ENCODE data around the gene COL5A2. TPM values are rescaled to one million over a fixed set of nuclear protein-coding genes. Genes with fewer than 3 reads are reported as not detected.

The COL5A2 gene
- polyA plus RNA-seq, 4 donors: 0.45 to 66.1 (median 7.8) TPM

DNA sequence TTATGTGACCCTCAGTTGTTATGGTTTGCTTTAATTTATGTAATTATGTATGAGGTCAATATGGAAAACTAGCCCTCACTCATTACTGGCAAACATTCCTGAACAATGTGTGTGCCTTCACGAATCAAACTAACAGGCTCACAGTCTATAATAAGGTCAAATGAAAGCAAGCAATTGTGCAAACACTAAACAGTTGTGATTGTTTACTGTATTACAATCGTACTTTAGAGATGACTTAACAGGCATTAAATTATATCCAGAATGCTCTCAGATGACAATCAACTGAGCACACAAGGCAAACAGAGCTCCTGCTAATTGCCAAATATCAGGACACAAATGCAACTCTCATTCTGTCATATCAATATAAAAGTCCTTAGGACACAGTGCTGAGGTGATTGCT, 29.5 kb downstream of the COL5A2 start:
- no peak for DNase-seq
- no peak for FAIRE-seq
- Histone ChIP-seq H3K9me3 (ENCODE audit: control insufficient read depth in 2 of 2, insufficient read depth in 1 of 2, low read depth in 1 of 2, low read length in 1 of 2) (no peaks in the 10 kb centered on the region), H3K4me3 (ENCODE audit: low read depth in 1 of 3, low read length in 3 of 3) (no peak overlapping the region), H3K27ac (ENCODE audit: low read depth in 1 of 3, low read length in 2 of 3) (no peak overlapping the region), H3K4me1 (ENCODE audit: control insufficient read depth in 3 of 3, insufficient read depth in 2 of 3, low read depth in 1 of 3, low read length in 2 of 3) (peaks cover 0 to 4% (median 0%) of the 10 kb centered on the region in 3 donors), H3K27me3 (ENCODE audit: control insufficient read depth in 3 of 3, insufficient read depth in 3 of 3, low read length in 3 of 3) (no peaks in the 10 kb centered on the region), H3K36me3 (ENCODE audit: control insufficient read depth in 3 of 3, insufficient read depth in 2 of 3, low read depth in 1 of 3, low read length in 3 of 3) (no peaks in the 10 kb centered on the region)
- 11 to 18% (median 14%) methylated on average over 2 of the region's 2 CpGs for WGBS, 3 donors

DNA sequence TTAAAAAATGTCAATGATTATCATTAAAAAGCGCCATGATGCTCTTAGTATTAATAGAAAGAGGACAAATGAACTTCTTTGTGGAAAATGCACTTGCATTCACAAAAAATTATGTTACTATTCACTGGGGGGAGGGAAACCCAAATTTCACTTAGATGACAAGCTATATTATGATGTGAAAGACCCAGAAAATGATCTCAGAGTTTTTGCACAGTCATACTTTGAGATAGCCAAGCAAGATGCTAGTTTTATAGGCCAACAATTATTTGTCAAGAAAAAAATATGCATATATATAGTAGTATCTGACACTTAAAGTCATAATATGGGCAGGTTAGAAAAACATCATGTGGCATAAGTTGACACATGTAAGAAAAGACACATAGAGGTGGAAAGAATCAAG, 31.6 kb downstream of the COL5A2 start:
- no peak for FAIRE-seq

DNA sequence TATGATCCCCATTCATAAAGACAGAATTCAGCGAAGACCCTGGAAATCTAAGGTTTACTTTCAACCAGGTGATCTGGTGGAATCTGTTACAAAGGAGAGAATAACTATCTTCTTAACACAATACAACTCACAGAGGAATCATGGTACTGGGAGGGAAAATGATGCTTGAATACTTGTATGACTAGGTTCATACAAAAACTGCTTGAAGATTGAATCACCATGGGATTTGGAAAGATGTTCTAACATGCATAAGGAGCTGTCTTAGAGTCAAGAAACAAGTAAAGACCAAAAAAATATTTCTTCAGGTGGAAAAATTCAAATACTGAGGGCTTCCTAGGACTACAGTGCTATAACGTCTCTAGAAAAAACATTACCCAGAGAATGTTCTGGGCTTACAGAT, 32.2 kb downstream of the COL5A2 start:
- no peak for DNase-seq
- H3K27me3 ChIP-seq (ENCODE audit: control insufficient read depth in 3 of 3, insufficient read depth in 3 of 3, low read length in 3 of 3): no peaks in the 10 kb centered on the region
- no peaks in the 10 kb centered on the region for H3K36me3 ChIP-seq (ENCODE audit: control insufficient read depth in 3 of 3, insufficient read depth in 2 of 3, low read depth in 1 of 3, low read length in 3 of 3)
- WGBS, 3 donors: 88 to 96% (median 88%) methylated on average over 2 of the region's 2 CpGs
- peaks cover 0 to 3% (median 0%) of the 10 kb centered on the region in 3 donors for H3K4me1 ChIP-seq (ENCODE audit: control insufficient read depth in 3 of 3, insufficient read depth in 2 of 3, low read depth in 1 of 3, low read length in 2 of 3)
- FAIRE-seq: no peak
- no peak overlapping the region for H3K4me3 ChIP-seq (ENCODE audit: low read depth in 1 of 3, low read length in 3 of 3)
- H3K9me3 ChIP-seq (ENCODE audit: control insufficient read depth in 2 of 2, insufficient read depth in 1 of 2, low read depth in 1 of 2, low read length in 1 of 2): no peaks in the 10 kb centered on the region
- no peak overlapping the region for H3K27ac ChIP-seq (ENCODE audit: low read depth in 1 of 3, low read length in 2 of 3)

More for the DNA sequence above, 31.6 kb downstream of the COL5A2 start:
- no peaks in the 10 kb centered on the region for H3K36me3 ChIP-seq (ENCODE audit: control insufficient read depth in 3 of 3, insufficient read depth in 2 of 3, low read depth in 1 of 3, low read length in 3 of 3)
- H3K4me1 ChIP-seq (ENCODE audit: control insufficient read depth in 3 of 3, insufficient read depth in 2 of 3, low read depth in 1 of 3, low read length in 2 of 3): peaks cover 0 to 4% (median 0%) of the 10 kb centered on the region in 3 donors
- no peak for DNase-seq
- no peaks in the 10 kb centered on the region for H3K27me3 ChIP-seq (ENCODE audit: control insufficient read depth in 3 of 3, insufficient read depth in 3 of 3, low read length in 3 of 3)
- no peak overlapping the region for H3K4me3 ChIP-seq (ENCODE audit: low read depth in 1 of 3, low read length in 3 of 3)
- no peaks in the 10 kb centered on the region for H3K9me3 ChIP-seq (ENCODE audit: control insufficient read depth in 2 of 2, insufficient read depth in 1 of 2, low read depth in 1 of 2, low read length in 1 of 2)
- H3K27ac ChIP-seq (ENCODE audit: low read depth in 1 of 3, low read length in 2 of 3): no peak overlapping the region
- WGBS, 3 donors: 16 to 86% (median 86%) methylated on average over 1 of the region's 1 CpG

DNA sequence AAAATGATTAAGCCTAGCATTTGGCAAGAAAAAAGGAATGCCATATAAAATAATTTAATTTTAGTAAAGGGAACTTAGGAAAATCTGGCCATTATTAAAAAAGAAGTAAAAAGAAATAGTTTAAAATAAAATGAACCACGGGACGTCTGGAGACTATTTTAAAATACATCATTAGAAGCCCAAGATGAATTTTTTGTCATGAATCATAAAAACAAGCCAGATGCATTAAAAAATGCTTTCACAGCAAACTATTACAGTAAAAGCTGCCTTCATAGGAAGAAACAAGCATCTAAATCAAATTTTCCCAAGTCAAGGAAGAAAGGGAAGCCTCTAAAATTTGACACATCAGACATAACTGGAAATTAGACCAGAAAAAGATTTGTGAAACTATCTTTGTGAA, 33.0 kb downstream of the COL5A2 start:
- H3K4me1 ChIP-seq (ENCODE audit: control insufficient read depth in 3 of 3, insufficient read depth in 2 of 3, low read depth in 1 of 3, low read length in 2 of 3): no peaks in the 10 kb centered on the region
- WGBS, 3 donors: 38 to 44% (median 39%) methylated on average over 2 of the region's 2 CpGs
- DNase-seq (no peak), FAIRE-seq (no peak)
- no peaks in the 10 kb centered on the region for H3K27me3 ChIP-seq (ENCODE audit: control insufficient read depth in 3 of 3, insufficient read depth in 3 of 3, low read length in 3 of 3)
- no peaks in the 10 kb centered on the region for H3K36me3 ChIP-seq (ENCODE audit: control insufficient read depth in 3 of 3, insufficient read depth in 2 of 3, low read depth in 1 of 3, low read length in 3 of 3)
- no peak overlapping the region for H3K27ac ChIP-seq (ENCODE audit: low read depth in 1 of 3, low read length in 2 of 3)
- H3K4me3 ChIP-seq (ENCODE audit: low read depth in 1 of 3, low read length in 3 of 3): no peak overlapping the region
- no peaks in the 10 kb centered on the region for H3K9me3 ChIP-seq (ENCODE audit: control insufficient read depth in 2 of 2, insufficient read depth in 1 of 2, low read depth in 1 of 2, low read length in 1 of 2)

DNA sequence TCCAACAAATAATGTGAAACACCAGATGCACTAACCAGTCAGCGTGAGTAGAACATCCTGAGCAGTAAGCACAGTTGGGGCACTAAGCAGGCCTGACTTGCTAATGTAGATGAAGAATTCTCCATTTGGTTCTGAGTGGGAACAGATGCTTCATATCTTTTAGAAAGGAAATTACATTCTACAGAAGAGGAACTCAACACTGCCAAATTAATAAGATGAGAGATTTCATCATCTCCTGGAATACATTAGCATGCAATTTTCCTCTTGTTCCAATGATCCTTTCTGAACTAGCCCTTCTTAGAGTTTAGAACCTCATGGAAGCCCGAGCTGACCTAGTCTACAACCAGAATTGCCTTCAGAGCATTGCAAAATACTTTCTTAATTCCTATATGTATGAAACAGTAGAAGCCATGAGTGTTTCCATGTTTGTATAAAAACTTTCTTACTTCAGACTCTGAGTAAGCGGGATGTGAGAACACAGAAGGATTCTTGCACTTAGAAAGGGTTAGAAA, 34.8 kb downstream of the COL5A2 start:
- Histone ChIP-seq H3K27me3 (ENCODE audit: control insufficient read depth in 3 of 3, insufficient read depth in 3 of 3, low read length in 3 of 3) (no peaks in the 10 kb centered on the region), H3K4me1 (ENCODE audit: control insufficient read depth in 3 of 3, insufficient read depth in 2 of 3, low read depth in 1 of 3, low read length in 2 of 3) (no peaks in the 10 kb centered on the region), H3K9me3 (ENCODE audit: control insufficient read depth in 2 of 2, insufficient read depth in 1 of 2, low read depth in 1 of 2, low read length in 1 of 2) (no peaks in the 10 kb centered on the region), H3K4me3 (ENCODE audit: low read depth in 1 of 3, low read length in 3 of 3) (no peak overlapping the region), H3K27ac (ENCODE audit: low read depth in 1 of 3, low read length in 2 of 3) (no peak overlapping the region), H3K36me3 (ENCODE audit: control insufficient read depth in 3 of 3, insufficient read depth in 2 of 3, low read depth in 1 of 3, low read length in 3 of 3) (no peaks in the 10 kb centered on the region)
- DNase-seq: no peak
- no peak for FAIRE-seq
- WGBS, 3 donors: 70 to 87% (median 80%) methylated on average over 3 of the region's 3 CpGs

DNA sequence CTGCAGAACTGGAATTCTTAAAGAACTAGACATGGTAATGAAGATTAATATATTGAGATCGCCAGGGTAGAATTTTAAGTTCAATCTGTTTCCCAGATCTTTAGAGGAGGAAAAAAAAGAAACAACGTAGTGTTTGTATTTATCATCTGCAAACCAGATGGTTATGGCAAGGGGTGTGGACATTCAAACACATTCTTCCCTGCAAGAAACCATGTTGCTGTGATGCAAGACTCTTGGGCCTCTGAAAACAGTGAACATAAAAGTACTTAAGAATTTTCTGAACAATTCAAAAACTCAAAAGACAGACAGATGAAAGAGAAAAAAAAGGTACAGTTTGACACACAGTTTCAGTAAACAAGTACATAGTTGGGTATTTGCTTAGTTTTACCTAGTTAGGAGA, 35.6 kb downstream of the COL5A2 start:
- DNase-seq (no peak), FAIRE-seq (no peak)
- 66 to 80% (median 77%) methylated on average over 2 of the region's 2 CpGs for WGBS, 3 donors

DNA sequence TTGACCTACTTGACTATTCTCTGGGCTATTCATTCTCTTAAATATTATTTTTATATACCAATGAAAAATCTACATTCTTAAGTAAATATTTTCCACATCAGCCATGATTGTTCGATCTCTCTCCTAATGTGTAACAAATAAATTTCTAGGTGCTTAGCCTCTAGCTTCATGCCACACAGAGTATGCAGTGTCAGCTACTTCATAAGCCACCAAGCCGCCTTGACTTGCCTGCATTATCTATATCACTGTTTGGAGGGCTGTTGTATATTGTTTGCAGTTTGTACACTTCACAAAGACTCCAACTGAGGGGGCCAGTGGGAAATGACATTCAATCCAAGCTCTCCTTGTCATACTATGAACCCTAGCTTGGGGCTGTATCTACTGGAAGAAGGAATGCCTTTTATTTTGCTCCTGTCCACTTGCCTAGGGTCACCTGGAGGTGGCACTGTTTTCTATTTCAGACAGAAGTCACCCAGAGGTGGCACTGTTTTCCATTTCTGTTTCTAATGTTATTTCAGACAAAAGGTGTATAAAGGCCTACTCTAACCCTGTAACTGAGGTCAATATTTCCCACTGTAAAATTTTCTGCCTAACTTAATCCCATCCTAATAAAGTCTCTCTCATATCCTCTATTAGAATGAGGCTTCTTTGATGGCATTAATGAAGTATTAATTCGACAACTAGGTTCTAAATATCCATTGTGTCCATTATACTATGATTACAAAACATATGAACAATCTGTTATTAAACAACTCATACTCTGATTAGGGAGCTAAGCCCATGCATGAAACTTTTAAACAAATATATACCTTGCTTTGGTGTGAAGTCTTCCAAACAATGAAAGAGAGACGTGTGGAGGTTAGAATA, 36.4 kb downstream of the COL5A2 start:
- WGBS, 3 donors: 89 to 93% (median 89%) methylated on average over 4 of the region's 4 CpGs
- FAIRE-seq: no peak

More for the DNA sequence above, 35.6 kb downstream of the COL5A2 start:
- H3K27me3 ChIP-seq (ENCODE audit: control insufficient read depth in 3 of 3, insufficient read depth in 3 of 3, low read length in 3 of 3): no peaks in the 10 kb centered on the region
- H3K36me3 ChIP-seq (ENCODE audit: control insufficient read depth in 3 of 3, insufficient read depth in 2 of 3, low read depth in 1 of 3, low read length in 3 of 3): no peaks in the 10 kb centered on the region
- H3K9me3 ChIP-seq (ENCODE audit: control insufficient read depth in 2 of 2, insufficient read depth in 1 of 2, low read depth in 1 of 2, low read length in 1 of 2): no peaks in the 10 kb centered on the region
- H3K4me3 ChIP-seq (ENCODE audit: low read depth in 1 of 3, low read length in 3 of 3): no peak overlapping the region
- H3K4me1 ChIP-seq (ENCODE audit: control insufficient read depth in 3 of 3, insufficient read depth in 2 of 3, low read depth in 1 of 3, low read length in 2 of 3): no peaks in the 10 kb centered on the region
- no peak overlapping the region for H3K27ac ChIP-seq (ENCODE audit: low read depth in 1 of 3, low read length in 2 of 3)

DNA sequence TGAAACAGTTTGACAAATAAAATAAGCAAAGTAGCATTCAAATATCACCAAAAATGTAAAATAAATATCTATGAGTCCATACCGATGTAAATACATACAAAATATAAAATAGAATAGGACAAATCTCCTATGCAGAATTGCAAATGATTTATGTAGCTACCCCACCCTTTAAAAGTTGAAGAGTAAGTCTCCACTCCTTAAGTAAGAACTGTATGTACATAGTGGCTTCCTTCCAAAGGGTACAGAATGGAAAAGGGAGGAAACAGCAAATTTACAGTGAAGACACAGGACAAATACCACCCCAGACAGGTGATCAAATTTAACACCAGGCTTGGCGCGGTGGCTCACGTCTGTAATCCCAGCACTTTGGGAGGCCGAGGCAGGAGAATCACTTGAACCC, 40.8 kb downstream of the COL5A2 start:
- FAIRE-seq (no peak), DNase-seq (no peak)
- Histone ChIP-seq H3K36me3 (ENCODE audit: control insufficient read depth in 3 of 3, insufficient read depth in 2 of 3, low read depth in 1 of 3, low read length in 3 of 3) (no peaks in the 10 kb centered on the region), H3K9me3 (ENCODE audit: control insufficient read depth in 2 of 2, insufficient read depth in 1 of 2, low read depth in 1 of 2, low read length in 1 of 2) (no peaks in the 10 kb centered on the region), H3K4me1 (ENCODE audit: control insufficient read depth in 3 of 3, insufficient read depth in 2 of 3, low read depth in 1 of 3, low read length in 2 of 3) (no peaks in the 10 kb centered on the region), H3K4me3 (ENCODE audit: low read depth in 1 of 3, low read length in 3 of 3) (no peak overlapping the region), H3K27ac (ENCODE audit: low read depth in 1 of 3, low read length in 2 of 3) (no peak overlapping the region), H3K27me3 (ENCODE audit: control insufficient read depth in 3 of 3, insufficient read depth in 3 of 3, low read length in 3 of 3) (no peaks in the 10 kb centered on the region)
- WGBS, 3 donors: 94 to 98% (median 95%) methylated on average over 5 of the region's 5 CpGs

More for the DNA sequence above, 36.4 kb downstream of the COL5A2 start:
- Histone ChIP-seq H3K36me3 (ENCODE audit: control insufficient read depth in 3 of 3, insufficient read depth in 2 of 3, low read depth in 1 of 3, low read length in 3 of 3) (no peaks in the 10 kb centered on the region), H3K27me3 (ENCODE audit: control insufficient read depth in 3 of 3, insufficient read depth in 3 of 3, low read length in 3 of 3) (no peaks in the 10 kb centered on the region), H3K27ac (ENCODE audit: low read depth in 1 of 3, low read length in 2 of 3) (no peak overlapping the region), H3K4me3 (ENCODE audit: low read depth in 1 of 3, low read length in 3 of 3) (no peak overlapping the region), H3K4me1 (ENCODE audit: control insufficient read depth in 3 of 3, insufficient read depth in 2 of 3, low read depth in 1 of 3, low read length in 2 of 3) (no peaks in the 10 kb centered on the region), H3K9me3 (ENCODE audit: control insufficient read depth in 2 of 2, insufficient read depth in 1 of 2, low read depth in 1 of 2, low read length in 1 of 2) (no peaks in the 10 kb centered on the region)
- DNase-seq: peak; percentile 63 to 71

All from small intestine (tissue), 7 donors.